GM21786 (cell line): Measurements from ENCODE around the gene PGS1.

ENCODE experiments used
- ATAC-seq: cut with Tn5 transposase; IDR thresholded peaks from one replicate; pipeline ENCODE4 v1.9.1; 2021; ENCODE audit not compliant: unreplicated experiment

Gene PGS1

GRCh38 chr17:78383725-78384471 is 5.4 kb downstream of the PGS1 start:
- no peak for ATAC-seq

DNA sequence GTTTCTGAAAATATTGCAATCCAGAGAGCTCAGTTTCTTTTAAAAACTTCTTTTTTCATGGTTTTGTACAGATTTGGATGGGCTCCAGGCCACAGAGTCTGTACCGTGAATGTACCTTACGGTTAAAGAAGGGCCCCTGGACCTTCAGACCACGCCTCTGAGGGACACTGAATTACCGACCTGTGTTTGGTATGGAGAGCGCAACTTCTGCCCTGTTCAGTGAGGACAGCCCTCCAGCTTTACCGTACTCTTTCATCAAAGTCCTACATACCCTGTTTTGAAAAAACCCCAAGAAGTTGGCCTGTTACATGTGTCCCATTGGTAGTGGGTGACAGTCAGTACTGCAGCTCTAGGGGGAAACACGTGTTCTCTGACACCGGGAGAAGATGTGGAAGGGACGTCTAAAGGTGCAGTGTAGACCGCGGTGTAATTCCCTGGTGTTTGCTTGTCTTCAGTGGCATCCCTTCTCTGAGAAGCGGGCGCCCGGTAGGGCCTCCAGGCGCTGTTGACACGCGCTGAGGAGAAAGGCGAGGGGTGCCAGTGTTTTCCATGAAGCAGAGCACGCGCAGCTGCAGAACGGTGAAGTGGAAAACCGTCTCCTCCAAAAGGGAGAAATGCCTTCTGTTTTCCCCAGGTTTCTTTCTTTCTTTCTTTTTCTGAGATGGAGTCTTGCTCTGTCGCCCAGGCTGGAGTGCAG is 6.2 kb downstream of the PGS1 start:
- no peak for ATAC-seq

DNA sequence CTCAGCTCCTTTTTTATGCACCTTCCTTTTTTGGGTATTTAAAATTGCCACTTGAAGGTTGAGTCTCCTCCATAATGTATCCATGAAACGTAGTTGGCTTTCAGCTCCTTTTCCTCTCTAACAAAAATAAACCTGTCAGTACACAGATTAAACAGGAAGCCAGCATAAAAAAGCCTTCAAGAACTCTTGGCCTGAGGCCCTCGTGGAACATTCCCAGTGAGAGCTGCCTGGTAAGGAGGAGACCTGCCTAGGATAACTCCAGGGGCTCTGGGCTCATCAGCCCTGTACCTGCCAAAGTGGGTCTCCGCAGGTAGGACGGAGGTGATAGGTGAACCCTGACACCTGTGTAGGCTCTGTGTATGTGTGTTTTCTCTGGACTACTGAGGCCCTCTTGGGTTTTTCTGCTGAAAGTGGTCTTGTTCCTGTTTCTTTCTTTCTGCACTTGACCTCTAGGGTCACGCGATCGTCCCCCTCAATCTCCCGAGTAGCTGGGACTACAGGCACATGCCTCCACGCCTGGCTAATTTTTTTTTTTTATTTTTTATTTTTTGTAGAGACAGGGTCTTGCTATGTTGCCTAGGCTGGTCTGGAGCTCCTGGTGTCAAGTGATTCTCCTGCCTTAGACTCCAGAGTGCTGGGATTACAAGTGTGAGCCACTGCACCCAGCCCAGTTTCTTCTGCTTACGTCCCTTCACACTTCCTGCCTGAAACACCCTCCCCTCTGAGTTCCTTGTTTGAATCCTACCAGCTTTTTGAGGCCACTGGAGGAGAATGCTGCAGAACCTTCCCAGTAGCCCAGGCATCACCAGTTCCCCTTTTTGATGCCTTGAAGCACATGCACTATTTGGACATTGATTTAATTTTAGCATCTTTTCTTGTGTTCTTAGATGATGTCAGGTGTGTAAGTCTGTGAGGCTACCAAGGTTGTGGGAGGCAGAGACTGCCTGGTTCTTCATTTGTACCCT is 9.8 kb downstream of the PGS1 start:
- ATAC-seq = no peak

DNA sequence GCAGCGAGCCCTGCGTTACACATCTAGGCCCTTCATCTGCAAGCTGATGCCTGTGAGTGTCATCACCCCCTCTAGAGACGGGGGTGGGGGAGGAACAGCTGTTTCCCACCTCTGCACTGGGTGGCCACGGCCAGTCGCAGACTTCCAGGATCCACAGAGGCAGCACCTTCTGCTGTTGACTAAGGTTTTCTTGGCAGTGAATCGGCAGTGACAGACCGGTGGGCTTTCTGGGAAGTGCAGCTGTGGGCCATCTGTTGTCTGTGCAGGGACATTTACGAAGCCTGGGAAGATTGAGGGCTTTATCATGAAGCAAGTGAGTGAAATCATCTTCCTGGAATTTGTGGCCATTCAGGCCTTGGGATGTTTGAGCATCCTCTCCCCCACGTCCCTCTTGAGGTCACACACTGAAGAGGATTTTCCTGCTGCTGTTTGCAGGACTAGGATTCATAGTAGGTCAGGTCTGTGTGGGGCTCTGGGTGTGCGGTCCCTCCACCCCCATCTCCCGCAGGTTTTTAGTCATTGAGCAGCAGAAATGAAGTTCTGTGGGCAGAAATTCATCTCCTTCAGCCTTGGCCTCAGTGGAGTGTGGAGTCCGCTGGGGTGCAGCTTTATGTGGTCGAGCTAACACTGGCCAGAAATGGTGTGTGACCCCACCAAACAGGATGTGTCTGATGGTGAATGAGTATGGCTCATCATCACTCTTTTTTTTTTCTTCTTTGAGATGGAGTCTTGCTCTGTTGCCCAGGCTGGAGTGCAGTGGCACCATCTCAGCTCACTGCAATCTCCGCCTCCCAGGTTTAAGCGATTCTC is 12.0 kb downstream of the PGS1 start:
- no peak for ATAC-seq

GRCh38 chr17:78391051-78391431 is 12.6 kb downstream of the PGS1 start:
- ATAC-seq = no peak

DNA sequence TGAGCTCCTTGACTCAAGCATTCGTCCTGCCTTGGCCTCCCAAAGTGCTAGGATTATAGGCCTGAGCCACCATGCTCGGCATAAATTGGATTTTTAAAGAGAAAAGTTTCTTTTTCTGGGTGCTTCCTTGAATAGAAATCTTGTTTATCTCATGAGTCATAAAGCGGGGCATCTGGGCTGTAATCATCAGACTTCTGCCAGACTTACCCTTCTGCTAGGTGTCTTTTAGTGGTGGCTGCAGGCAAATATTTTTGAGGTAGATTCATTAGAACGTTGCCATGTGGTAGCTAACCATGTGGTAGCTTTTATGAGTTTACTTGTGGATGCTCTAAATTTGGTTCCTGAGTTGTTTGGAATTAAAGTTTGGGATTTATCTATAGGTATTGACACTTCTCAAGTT is 13.4 kb downstream of the PGS1 start:
- ATAC-seq = no peak

DNA sequence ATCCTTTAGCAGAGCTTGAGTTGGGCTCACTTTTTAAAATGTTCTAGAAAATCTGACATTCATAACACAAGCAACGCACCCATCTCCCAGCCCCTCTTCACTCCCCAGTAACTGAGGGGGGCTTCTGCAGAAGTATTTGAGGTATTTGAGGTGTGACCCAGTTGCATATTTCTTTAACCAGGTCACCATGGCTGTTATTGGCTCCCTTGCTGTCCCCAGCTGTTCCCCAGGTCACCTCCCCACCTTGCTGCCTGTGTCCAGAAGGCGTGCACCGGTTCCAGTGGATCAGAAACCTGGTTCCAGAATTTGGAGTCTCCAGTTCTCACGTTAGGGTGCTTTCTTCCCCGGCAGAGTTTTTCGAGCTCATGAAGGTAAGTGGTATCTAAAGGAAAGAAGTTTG is 13.8 kb downstream of the PGS1 start:
- ATAC-seq = no peak

DNA sequence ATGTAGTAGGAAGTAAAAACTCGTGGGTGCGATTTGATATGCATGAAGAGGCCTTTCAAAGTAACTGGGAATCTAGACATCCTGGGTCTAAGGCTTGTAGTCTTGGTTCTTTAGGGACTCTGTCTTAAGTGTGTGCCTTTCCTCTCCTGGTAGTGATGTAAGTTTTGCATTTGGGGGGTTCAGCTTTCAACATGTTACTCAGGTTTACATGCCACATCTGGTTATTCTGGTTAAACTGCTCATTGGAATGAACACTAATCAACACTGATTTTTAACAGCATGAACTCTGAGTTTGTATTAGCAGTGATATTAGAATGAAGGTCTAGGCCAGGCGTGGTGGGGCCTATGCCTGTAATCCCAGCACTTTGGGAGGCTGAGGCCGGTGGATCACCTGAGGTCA is 15.1 kb downstream of the PGS1 start:
- no peak for ATAC-seq

GRCh38 chr17:78394209-78394608 is 15.8 kb downstream of the PGS1 start:
- ATAC-seq = no peak

DNA sequence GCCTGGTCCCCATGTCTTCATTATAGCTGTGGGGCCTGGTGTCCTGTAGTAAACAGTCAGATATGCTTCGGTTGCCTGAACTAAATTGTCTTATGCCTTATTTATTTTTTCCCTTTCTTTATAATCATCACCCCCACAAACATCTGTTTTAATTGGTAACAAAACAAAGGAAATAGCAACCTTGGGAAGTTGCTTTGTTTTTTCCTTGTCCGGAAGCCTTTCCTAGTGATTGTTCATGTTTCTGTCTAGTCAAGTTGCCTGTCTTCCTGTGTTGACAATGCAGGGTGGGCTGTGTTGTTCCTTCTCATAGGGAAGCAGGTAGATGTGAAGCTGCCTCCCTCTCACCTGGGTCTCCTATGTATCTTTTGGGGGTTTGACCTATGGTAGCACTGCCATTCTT is 16.7 kb downstream of the PGS1 start:
- ATAC-seq = no peak

DNA sequence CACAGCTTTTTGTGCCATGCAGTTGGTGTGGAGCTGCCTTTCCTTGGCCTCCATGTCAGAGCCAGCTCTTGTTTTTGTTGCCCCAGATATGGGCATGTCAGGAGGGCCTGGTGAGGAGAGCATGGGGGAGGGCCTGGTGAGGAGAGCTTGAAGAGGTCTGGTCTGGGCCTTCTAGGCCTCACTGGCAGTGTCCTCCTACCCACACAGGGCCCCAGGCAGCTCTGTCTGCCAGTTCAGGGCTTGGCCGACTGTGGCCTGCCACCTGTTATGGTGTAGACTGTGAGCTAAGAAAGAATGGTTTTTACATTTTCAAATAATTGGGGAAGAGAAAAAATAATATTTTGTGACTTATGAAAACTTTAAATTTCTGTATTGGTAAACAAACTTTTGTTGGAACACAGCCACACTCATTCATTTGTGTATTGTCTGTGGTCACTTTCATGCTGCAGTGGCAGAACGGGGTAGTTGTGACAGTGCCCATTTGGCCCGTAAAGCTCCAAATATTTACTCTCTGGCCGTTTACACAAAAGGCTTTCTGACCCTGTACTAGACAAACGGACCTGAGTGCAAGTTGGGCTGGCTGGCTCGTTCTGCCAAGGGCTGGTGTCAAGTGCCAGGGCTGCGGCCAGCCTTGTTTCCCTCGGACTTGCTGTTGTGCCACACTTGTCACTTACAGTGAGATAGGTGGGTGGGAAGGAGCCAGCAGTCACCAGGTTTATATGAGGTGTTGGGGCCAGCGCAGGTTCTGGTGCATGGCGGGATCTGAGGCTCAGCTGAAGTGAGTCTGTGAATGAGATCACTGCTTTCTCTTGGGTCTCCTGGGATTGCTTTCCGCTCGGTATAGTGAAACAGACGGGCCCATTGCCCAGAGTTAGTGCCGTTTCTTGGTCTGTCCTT is 18.2 kb downstream of the PGS1 start:
- ATAC-seq = no peak

- no peak for ATAC-seq
Measured at GRCh38 chr17:78397681-78398101, 19.2 kb downstream of the PGS1 start.

GRCh38 chr17:78398390-78398789 is 19.9 kb downstream of the PGS1 start:
- ATAC-seq = no peak

DNA sequence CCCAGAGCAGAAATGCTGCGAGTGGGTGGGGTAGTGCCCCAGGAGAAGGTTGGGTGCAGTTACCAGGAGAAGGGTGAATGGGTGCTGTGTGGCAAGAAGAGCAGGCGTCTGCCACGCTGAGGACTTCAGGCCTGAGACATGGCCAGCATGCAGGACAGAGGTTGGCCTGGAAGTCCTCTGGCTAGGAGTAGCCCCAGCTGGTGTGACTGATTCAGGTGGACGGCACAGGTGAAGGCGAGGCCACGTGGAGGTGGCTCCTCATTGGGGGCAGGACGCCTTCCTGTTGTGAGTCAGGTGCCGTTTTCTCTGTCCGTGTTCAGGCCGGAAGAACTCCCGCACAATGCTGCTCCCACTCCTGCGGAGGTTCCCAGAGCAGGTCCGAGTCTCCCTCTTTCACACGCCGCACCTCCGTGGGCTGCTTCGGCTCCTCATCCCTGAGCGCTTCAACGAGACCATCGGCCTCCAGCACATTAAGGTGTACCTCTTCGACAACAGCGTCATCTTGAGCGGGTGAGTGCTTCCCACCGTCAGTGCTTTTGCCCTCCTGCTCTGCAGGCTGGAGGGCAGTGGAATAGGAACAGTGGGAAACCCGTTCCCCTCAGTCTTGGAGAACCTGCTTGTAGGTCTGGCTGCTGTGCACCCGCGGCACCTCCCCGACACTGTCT is 20.7 kb downstream of the PGS1 start:
- no peak for ATAC-seq

GRCh38 chr17:78399693-78400144 is 21.3 kb downstream of the PGS1 start:
- ATAC-seq = no peak

- no peak for ATAC-seq
Measured at GRCh38 chr17:78400581-78401240, 22.3 kb downstream of the PGS1 start.

DNA sequence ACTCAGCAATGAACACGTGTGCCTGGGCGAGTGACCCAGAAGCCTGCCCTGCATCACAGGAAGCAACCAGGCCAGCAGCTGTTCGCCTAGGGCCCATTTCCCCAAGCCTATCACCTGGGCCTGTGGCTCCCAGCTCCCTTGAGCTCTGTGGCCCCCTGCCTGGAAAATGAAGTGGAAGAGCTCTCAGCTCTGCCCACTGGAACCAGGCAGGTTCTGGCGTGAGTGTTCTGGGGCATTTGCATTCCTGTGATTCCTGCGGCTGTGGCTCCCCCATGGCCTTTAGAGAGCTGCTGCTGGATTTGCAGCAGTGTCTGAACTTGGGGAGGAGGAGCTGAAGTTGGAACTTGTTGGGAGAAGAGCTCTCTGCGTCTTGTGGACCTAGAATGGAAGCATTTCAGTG is 22.8 kb downstream of the PGS1 start:
- ATAC-seq = no peak

DNA sequence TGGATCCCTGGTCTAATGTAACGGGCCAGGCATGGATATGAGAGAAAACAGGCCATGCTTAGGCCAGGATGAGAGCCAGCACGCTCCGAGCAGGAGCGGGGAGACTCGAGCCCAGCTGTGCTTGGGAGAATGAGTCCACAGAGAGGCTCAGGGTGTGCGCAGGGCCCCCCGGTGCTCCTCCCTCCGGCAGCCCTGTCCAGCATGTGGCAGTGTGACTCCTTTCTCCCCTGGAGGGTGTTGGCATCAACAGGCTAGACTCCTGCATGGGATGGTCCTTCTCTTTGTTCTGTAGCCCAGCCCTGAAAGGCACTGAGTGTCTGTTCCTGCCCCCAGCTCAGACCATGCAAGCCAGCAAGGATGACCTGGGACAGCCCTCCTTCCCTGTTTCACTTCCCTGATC is 23.4 kb downstream of the PGS1 start:
- ATAC-seq = no peak

- no peak for ATAC-seq
Measured at GRCh38 chr17:78403822-78404221, 25.4 kb downstream of the PGS1 start.
